ENCODE data around the gene FIG4.

DNA sequence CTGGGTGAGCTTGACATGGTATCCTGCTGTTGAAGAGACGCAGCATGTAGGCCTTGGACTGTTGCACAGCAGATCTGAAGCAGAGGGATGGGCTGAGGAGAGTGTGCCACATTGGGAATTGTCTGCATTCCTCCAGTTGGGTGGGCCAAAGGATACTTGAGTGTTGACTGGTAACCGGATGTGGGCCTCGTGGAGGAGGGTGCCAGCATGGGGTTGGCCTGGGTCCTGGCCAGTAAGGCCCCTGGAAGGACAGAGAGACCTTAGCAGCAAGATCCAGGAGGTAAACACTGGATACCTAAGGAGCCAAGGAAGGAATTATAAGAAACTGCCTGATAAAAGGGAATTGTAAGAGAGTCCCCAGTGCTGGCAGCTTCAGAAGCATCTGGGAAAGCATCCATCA is 76.9 kb downstream of the FIG4 start:
- TF ChIP-seq EZH2 (IDR thresholded peaks at IDR 0.05; ENCODE audit: borderline replicate concordance, low read length): no peak
- TF ChIP-seq, protein P1, sequence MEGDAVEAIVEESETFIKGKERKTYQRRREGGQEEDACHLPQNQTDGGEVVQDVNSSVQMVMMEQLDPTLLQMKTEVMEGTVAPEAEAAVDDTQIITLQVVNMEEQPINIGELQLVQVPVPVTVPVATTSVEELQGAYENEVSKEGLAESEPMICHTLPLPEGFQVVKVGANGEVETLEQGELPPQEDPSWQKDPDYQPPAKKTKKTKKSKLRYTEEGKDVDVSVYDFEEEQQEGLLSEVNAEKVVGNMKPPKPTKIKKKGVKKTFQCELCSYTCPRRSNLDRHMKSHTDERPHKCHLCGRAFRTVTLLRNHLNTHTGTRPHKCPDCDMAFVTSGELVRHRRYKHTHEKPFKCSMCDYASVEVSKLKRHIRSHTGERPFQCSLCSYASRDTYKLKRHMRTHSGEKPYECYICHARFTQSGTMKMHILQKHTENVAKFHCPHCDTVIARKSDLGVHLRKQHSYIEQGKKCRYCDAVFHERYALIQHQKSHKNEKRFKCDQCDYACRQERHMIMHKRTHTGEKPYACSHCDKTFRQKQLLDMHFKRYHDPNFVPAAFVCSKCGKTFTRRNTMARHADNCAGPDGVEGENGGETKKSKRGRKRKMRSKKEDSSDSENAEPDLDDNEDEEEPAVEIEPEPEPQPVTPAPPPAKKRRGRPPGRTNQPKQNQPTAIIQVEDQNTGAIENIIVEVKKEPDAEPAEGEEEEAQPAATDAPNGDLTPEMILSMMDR (conservative IDR thresholded peaks at IDR 0.05 in 1 of 2, IDR thresholded peaks at IDR 0.05 in 1 of 2; ENCODE audit: extremely low read depth in 1 of 2, insufficient read depth in 1 of 2, low read depth in 1 of 2, low read length in 2 of 2): no peak

Data from mammary epithelial cell (primary cell).